Measurements from ENCODE around the gene HLTF.

GRCh38 chr3:149104484-149104883, 18.2 kb upstream of the HLTF start:
- TF ChIP-seq ZNF274 (IDR thresholded peaks at IDR 0.05; ENCODE audit: low read depth, low read length) (no peak), YY1 (IDR thresholded peaks at IDR 0.05; ENCODE audit: insufficient read depth, insufficient read length) (no peak), SUZ12 (IDR thresholded peaks at IDR 0.05; ENCODE audit: extremely low read depth, insufficient read depth, insufficient read length) (no peak)
